Calu3 (cell line): ENCODE data around the gene LONP1. TPM values are rescaled to one million over a fixed set of nuclear protein-coding genes. Genes with fewer than 3 reads are reported as not detected.

ENCODE experiments used
- BruUV-seq: library from RNA; stranded (reverse); fragments of 400-500 nt; replicated peaks from 2 replicates; lab custom pipeline; 2021; lab: Mats Ljungman, UMichigan
- CTCF ChIA-PET: fragments of 300-600 bp; sonication (Branson Sonifier 250); formaldehyde crosslinking; loops from one replicate; lab custom pipeline; 2022; ENCODE audit warnings: antibody characterized with exemption; lab: Charles Lee
- DNase-seq: peaks from one replicate; pipeline ENCODE4 v3.0.0; 2022
- H3K27ac Mint-ChIP-seq: one replicate; pipeline ENCODE4 v1.8.0; 2022; ENCODE audit warnings: mixed read lengths; ENCODE audit not compliant: unreplicated experiment
- H3K27me3 Mint-ChIP-seq: one replicate; pipeline ENCODE4 v1.8.0; 2022; ENCODE audit warnings: mixed read lengths; ENCODE audit not compliant: unreplicated experiment
- H3K36me3 Mint-ChIP-seq: one replicate; pipeline ENCODE4 v1.8.0; 2022; ENCODE audit warnings: mild to moderate bottlenecking, moderate library complexity, mixed read lengths; ENCODE audit not compliant: insufficient read depth, unreplicated experiment
- H3K4me1 Mint-ChIP-seq: one replicate; pipeline ENCODE4 v1.8.0; 2022; ENCODE audit warnings: mild to moderate bottlenecking, low read depth, mixed read lengths; ENCODE audit not compliant: unreplicated experiment
- H3K4me3 Mint-ChIP-seq: one replicate; pipeline ENCODE4 v1.8.0; 2022; ENCODE audit warnings: mild to moderate bottlenecking, low read depth, moderate library complexity, mixed read lengths; ENCODE audit not compliant: unreplicated experiment
- H3K9me3 Mint-ChIP-seq: one replicate; pipeline ENCODE4 v1.8.0; 2022; ENCODE audit warnings: low read depth, mixed read lengths; ENCODE audit not compliant: unreplicated experiment
- CTCF ChIP-seq: fragments of 200-600 bp; IDR thresholded peaks from one replicate; pipeline ENCODE4 v1.8.0; 2022; ENCODE audit warnings: antibody characterized with exemption; ENCODE audit not compliant: unreplicated experiment
- intact Hi-C: fragments of 100-400 bp; cut with micrococcal nuclease; formaldehyde crosslinking; loops from one replicate; pipeline ENCODE4 v1.10.0; 2022; ENCODE audit not compliant: unreplicated experiment
- total RNA-seq: library from RNA; stranded (reverse); gene quantifications from 2 replicates; pipeline ENCODE4 v1.2.3, GENCODE V29; 2022

The LONP1 gene
- total RNA-seq, 1 experiment from 2014 or later = 92.8 TPM

DNA sequence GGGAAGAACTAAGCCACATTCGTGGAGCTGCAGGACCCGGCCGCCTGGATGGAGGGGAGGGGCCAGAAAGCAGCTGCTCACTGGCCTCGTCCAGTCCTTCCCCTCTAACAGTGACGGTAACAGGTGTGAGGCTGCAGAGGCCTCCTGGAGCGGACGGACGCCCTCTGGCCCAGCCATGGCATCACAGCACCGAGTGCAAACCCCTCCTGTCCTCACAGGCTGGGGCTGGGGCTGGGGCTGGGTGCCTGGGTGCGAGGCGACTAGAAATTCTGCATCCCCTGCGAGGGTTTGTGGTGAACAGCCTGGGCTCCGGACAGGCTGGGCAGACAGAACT lies 43.2 kb downstream of the LONP1 start:
- H3K4me3 Mint-ChIP-seq = no peak overlapping the region
- no peak for TF ChIP-seq CTCF
- peaks cover 17% of the 10 kb centered on the region for H3K4me1 Mint-ChIP-seq
- H3K36me3 Mint-ChIP-seq = peaks cover 31% of the 10 kb centered on the region
- CTCF ChIA-PET = no interaction called here
- no peaks in the 10 kb centered on the region for H3K9me3 Mint-ChIP-seq
- intact Hi-C loops = no loop called here
- no peak for DNase-seq
- BruUV-seq = no TSS peak
- H3K27ac Mint-ChIP-seq = no peak overlapping the region
- H3K27me3 Mint-ChIP-seq = peaks cover 9% of the 10 kb centered on the region

DNA sequence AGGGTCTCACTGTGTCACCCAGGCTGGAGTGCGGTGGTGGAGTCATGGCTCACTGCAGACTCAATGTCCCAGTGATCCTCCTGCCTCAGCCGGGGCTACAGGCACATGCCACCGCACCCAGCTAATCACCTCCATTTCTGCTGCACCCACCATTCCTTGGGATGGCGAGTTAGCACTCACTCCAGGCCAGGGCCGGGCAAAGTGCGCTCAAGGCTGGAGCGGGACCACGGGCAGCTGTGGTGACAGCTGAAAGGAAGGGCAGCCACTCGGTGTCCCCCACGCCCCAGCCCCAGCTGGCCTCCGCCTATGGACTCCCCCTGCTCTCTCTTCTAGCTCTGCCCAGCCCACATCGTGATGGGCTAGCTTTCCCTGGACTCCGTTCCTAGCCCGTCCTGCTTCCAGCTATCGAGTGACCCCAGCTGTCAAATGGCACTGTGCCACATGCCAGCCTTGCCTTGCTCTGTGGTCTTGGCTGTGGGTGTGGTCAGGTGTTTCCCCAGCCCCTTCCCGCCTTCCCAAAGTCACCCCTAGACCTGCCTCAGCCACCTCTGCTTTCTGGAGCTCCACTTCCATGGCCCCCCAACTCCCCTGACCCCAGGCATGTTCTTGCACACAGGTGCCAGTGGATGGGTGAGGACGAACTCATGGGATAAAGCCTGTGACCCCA lies 43.7 kb downstream of the LONP1 start:
- no peak for TF ChIP-seq CTCF
- H3K27ac Mint-ChIP-seq = no peak overlapping the region
- H3K4me1 Mint-ChIP-seq = peaks cover 12% of the 10 kb centered on the region
- peaks cover 26% of the 10 kb centered on the region for H3K36me3 Mint-ChIP-seq
- peaks cover 4% of the 10 kb centered on the region for H3K27me3 Mint-ChIP-seq
- CTCF ChIA-PET = no interaction called here
- no peak overlapping the region for H3K4me3 Mint-ChIP-seq
- BruUV-seq = no TSS peak
- DNase-seq = no peak
- H3K9me3 Mint-ChIP-seq = no peaks in the 10 kb centered on the region
- intact Hi-C loops = no loop called here

DNA sequence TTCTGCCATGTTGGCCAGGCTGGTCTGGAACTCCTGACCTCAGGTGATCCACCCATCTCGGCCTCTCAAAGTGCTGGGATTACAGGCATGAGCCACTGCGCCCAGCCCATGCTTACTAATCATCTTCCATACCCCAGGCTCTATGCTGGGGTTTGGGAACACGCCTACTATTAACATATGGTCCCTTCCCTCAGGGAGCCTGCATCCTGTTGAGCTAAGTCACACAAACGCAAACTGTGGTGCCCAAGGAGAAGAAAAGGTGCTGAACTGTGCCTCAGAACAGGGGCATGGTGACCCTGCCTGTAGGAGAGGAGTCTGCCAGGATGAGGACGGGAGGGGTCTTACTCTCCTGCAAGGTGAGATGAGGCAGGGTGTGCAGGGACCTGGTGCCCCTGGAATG lies 45.2 kb downstream of the LONP1 start:
- Mint-ChIP-seq H3K4me1 (peaks cover 8% of the 10 kb centered on the region), H3K27me3 (no peaks in the 10 kb centered on the region), H3K9me3 (no peaks in the 10 kb centered on the region), H3K4me3 (no peak overlapping the region), H3K27ac (no peak overlapping the region), H3K36me3 (peaks cover 17% of the 10 kb centered on the region)
- no TSS peak for BruUV-seq
- DNase-seq = no peak
- intact Hi-C loops = no loop called here
- no peak for TF ChIP-seq CTCF
- CTCF ChIA-PET = no interaction called here

- CTCF ChIA-PET = no interaction called here
- Mint-ChIP-seq H3K36me3 (peaks cover 10% of the 10 kb centered on the region), H3K4me1 (peaks cover under 1% of the 10 kb centered on the region), H3K27me3 (no peaks in the 10 kb centered on the region), H3K27ac (no peak overlapping the region), H3K4me3 (no peak overlapping the region), H3K9me3 (no peaks in the 10 kb centered on the region)
- no TSS peak for BruUV-seq
- no peak for DNase-seq
- intact Hi-C loops = no loop called here
- no peak for TF ChIP-seq CTCF
Observed at GRCh38 chr19:5673752-5674151, 46.2 kb downstream of the LONP1 start.
